CD4-positive, alpha-beta T cell treated with Interleukin-6 at 100 ng/mL for 8 hours (primary cell): ENCODE results near the gene AKT2.
"Not testable (repeated sequence)": the region's sequence is repeated elsewhere in the genome, so short reads cannot be mapped to it uniquely, and the experiment has no call there.

Experiments used
- DNase-seq: peaks from one replicate; pipeline ENCODE4 v3.0.0-alpha.2; 2020; ENCODE audit warnings: mixed read lengths, low spot score

Gene AKT2

DNA sequence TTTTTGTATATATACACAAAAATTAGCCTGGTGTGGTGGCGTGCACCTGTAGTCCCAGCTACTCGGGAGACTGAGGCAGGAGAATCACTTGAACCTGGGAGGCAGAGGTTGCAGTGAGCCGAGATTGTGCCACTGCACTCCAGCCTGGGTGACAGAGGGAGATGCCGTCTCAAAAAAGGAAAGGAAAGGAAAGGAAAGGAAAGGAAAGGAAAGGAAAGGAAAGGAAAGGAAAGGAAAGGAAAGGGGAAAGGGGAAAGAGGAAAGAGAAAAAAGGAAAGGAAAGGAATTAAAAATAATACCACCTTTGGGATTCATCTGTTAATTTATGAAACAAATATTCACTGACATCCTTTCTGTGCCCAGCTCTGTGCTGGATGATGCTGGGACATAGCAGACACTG lies 66.1 kb downstream of the AKT2 start:
- DNase-seq, result not testable (repeated sequence)

DNA sequence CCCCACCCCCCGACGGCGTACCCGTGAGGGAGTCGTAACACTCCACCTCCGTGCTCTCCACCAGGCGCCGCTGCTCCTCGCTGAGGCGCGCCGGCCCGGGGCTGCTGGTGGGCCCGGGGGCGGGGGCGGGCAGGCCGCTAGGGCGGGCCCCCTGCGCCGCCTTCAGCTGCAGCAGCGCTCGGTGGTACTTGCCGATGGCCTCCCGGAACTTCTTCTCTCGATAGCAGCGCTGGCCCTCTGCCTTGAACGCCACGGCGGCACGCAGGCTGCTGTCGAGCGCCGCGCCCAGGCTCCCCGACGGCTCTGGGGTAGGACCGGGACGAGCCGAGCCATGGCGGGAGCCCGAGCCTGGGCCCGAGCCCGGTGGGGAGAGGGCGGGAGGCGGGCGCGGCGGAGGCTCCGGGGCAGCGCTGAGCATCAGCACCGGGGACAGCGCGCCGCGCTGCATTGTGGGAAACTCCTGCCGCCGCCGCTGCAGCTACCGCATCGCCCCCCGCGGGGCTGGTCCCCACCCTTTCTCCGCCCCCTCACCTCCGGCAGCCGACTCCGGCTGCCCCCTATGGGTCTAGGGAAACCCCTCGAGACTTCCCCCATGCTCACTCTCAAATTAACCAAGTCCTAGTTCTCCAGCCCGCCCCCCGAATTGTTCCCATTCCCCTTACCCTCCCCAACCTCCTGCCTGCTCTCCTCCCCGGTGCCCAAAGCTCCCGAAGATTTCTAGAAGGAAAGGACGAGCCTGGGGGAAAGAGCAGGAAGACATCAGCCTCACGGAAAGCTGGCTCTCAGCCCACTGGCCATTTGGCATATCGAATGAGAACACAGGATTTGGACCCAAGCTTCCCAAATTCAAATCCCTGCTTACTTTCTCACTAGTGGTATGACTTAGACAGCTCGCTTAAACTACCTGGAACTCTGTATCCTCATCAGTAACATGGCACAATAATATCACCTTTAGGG lies 66.9 kb downstream of the AKT2 start, which contains the start of gene TTC9B:
Gene TTC9B (minus strand): TSS at position 451 of the 957 bp plus-strand sequence. CDS start 3 bp downstream, at position 448.
- DNase-seq, result no peak

DNA sequence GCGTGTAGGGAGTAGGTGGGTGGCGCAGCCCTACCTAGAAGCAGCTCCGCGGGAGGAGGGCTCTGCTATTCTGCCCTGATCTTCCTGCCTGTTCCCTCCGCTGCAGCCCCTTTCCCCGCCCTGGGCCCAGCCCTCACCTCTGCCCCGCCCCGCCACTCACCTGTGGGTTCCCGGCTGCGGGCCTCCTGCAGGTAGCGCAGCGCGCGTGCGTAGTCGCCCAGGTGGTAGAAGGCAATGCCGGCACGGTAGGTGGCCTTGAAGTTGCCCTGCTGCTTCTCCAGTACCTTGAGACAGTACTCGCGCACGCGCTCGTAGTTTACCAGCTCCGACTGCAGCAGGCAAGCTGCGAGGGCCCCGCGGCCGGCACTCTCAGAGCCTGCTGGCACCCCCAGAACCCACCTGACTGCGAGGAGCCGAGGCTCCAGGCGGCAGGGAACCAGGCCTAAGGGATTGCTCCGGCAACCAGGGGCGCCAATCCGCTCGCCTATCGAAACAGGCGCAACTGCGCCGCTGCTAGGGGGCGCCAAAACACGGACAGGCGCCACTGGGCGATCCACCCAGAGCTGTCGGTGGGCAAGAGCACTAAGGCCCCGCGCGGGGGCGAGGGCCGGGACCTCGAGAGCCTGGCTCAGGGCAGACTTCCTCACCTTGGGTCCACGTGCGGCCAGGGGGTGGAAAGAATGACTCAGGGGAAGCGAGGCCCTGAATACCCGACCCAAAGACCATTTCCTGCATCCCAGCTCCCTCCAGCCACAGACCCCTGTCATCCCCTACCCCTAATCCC lies 67.9 kb downstream of the AKT2 start:
- no peak for DNase-seq

DNA sequence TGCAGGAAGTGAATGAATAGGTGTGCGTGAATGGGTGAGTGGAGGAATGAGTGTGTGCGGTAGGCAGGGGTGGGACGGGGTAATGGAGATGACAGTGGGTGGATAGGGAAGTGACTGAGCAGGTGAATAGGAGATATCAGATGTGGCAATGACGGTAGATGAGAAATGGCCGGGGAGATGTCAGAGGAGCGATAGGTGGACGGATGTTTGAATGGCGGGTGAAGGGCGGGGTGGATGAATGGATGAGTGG lies 68.4 kb downstream of the AKT2 start:
- DNase-seq, result no peak

DNA sequence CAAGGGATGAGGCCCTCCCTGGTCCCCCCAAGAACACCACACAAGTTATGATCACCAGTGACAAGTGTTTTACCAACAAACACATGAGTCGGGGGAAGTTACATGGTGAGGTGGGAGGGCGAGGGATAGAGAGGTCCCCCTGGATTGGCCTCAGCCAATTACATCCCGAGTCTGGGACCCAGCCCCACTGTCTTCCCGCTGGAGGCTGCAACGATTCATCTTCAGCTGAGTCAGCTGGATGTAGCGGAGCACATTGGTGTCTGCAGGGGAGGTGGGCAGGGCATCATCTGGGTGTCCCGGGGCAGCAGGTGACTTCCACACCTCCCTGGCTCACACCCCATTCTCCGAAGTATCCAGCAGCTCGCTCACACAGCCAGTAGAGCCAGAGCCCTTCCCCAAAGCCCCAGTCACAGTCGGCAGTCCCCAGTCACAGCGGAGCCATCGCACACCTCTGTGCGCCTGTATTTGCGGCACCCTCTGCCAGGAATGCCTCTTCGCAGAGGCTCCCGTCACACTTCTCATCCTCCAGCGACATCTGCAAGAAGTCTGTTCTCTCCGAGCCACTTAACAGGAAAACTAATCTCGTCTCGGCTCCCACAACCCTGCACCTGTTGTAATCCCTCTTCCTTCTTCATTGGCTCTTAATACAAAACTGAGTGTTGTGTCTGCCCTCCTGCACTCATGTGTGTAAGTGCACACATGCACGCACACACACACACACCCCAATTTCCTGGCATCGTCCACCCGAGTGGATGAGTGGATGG lies 69.0 kb downstream of the AKT2 start:
- no peak for DNase-seq

DNA sequence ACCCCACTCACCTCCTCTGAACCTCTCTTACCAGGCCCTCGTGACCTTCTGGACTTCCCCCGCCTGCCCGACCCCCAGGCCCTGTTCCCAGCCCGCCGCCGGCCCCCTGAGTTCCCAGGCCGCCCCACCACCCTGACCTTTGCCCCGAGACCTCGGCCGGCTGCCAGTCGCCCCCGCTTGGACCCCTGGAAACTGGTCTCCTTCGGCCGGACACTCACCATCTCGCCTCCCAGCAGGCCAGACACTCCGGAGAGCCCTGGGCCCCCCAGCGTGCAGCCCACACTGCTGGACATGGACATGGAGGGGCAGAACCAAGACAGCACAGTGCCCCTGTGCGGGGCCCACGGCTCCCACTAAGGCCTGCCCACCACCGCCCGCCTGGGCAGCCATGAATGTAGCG lies 70.2 kb downstream of the AKT2 start:
- no peak for DNase-seq

DNA sequence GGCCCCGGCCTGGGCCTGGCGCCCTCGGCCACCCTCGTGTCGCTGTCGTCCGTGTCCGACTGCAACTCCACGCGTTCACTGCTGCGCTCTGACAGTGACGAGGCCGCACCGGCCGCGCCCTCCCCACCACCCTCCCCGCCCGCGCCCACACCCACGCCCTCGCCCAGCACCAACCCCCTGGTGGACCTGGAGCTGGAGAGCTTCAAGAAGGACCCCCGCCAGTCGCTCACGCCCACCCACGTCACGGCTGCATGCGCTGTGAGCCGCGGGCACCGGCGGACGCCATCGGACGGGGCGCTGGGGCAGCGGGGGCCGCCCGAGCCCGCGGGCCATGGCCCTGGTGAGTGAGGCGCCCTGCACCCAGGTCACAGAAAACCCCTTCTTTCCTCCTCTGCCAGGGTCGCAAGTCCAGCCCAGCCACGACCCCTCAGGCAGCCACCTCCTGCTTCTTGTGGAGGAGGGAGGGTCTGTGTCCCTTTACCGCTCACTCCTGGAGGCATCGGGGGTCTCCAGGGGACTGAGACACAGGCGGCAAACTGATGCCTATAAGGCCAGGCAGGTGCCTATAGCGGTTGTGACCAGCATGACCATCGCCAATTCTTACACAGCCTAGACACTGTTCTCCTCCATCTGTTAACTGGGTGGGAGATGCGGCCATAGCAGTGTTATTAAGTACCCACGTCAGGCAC lies 71.1 kb downstream of the AKT2 start:
- no peak for DNase-seq

DNA sequence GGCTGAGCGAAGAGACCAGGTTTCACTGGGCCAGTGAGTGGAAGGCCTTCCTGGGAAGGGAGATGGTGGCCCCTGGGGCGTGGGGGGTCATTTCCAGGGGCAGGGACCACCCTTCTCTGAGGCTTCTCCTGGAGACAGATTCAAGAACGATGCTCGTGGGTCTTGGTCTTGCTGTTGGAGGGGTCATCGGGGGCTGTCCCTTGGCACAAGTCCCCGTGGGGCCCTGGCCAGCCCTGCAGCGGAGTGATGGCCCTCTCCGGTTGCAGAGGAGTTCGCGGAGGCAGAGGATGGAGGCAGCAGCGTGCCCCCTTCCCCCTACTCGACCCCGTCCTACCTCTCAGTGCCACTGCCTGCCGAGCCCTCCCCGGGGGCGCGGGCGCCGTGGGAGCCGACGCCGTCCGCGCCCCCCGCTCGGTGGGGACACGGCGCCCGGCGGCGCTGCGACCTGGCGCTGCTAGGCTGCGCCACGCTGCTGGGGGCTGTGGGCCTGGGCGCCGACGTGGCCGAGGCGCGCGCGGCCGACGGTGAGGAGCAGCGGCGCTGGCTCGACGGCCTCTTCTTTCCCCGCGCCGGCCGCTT lies 71.8 kb downstream of the AKT2 start:
- no peak for DNase-seq

DNA sequence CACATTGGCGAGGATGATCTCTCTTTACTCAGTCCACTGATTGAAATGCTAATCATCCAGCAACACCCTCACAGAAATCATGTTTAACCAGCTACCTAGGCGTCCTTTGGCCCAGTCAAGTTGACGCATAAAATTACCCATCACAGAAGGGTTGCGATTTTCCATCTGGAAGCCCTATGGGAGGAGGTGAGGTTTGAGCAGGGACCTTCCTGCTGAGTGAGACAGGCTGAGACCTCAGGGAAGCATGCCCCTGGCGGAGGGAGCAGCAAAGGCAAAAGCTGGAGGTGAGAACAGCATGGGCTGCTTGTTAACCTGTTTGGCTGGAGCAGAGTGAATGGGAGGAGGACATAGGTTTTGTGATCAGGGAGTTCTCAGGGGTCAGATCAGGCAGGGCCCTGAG lies 74.3 kb downstream of the AKT2 start:
- no peak for DNase-seq

DNA sequence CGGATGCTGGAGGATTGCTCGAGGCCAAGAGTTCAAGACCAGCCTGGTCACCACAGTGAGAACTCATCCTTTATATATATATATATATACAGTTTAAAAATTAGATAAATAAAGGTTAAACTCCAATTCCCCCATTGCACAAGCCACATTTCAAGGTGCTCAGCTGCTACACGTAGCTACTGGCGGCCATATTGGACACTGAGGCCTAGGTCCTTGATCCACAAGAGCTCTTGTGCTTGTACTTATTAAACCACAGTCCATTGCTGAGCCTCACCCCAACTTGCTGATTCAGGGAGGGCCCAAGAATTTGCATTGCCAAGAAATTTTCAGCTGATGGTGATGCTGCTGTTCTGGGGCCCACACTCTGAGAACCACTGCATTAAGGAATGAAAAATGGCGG lies 76.5 kb downstream of the AKT2 start:
- no peak for DNase-seq

DNA sequence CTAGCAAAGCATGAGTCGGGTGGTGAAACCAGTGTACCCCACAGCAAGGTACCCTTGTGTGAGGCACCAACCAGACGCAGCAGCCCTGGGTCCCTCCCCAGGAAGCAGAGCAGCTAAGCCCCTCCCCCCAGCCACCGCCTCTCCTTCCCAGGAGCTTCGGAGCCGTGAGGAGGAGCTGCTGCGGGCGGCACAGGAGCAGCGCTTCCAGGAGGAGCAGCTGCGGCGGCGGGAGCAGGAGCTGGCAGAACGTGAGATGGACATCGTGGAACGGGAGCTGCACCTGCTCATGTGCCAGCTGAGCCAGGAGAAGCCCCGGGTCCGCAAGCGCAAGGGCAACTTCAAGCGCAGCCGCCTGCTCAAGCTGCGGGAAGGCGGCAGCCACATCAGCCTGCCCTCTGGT lies 79.4 kb downstream of the AKT2 start:
- no peak for DNase-seq

DNA sequence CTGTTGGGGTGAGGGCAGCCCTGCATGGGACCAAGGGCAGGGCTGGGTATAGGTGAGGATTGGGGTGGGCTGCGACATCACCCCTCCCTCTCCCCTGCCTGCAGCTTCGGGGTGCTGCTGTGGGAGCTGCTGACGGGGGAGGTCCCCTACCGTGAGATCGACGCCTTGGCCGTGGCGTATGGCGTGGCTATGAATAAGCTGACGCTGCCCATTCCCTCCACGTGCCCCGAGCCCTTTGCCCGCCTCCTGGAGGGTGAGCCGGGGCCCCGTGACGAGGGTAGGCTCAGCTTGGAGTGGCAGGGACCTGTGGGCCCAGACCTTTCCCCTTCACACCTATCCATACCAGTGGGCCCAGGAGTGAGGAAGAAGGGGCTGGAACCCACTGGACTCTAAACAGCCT lies 80.8 kb downstream of the AKT2 start:
- DNase-seq, result no peak

DNA sequence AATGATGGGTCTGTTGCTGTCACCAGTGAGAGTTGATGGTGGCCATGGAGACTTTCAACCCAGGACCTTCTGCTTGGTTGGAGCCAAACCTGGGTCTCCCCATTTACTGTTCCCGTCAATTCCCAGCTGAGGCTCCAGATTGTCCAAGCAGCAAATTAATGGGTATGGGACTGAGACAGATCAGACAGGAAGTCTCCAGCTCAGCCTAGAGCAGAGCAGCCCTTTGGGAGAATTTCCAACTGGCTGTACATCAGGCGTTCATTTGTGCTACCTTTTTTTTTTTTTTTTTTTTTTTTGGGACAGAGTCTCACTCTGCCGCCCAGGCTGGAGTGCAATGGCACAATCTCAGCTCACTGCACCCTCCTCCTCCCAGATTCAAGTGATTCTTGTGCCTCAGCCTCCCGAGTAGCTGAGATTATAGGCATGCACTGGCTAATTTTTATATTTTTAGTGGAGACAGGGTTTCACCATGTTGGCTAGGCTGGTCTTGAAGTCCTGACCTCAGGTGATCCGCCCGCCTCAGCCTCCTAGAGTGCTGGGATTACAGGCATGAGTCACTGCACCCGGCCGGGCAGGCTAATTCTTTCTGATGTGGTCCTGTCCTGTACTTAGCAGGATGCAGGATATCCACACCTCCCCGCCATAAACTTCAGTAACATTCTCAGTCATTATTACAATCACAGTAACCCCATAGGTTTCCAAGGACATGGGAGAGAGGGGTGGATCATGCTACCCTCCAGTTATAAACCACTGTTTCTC lies 84.6 kb downstream of the AKT2 start:
- no peak for DNase-seq

DNA sequence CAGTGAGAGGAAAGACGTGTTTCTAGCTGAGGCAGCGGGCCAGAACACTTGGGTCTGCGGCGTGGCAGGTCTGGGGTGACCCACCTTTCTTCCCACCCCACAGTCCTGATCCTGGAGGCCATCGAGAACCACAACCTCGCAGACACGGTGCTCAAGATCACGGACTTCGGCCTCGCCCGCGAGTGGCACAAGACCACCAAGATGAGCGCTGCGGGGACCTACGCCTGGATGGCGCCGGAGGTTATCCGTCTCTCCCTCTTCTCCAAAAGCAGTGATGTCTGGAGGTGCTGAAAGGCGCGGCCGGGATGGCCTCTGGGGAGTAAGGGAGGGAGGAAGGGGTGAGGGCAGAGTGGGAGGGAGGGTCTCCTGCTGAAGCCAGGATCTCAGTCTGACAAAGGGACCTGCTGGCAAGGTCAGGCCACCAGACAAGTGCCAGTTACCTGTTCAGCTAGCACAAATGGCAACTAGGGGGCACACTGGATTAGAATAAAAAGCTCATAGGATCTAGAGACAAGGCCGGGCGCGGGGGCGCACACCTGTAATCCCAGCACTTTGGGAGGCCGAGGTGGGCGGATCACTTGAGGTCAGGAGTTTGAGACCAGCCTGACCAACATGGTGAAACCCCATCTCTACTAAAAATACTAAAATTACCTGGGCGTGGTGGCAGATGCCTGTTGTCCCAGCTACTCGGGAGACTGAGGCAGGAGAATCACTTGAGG lies 86.7 kb downstream of the AKT2 start:
- no peak for DNase-seq

DNA sequence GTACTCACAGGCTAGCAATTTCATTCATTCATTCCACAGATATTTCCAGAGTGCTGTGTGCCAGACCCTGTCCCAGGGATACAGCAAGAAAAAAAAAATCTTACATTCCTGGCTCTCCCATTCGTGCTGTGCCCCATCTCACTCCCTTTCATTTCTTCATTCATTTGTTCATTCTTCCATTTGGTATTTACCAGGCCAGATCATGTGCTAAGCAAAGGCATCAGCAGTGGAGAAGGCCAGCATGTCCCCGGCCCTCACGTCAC lies 91.6 kb downstream of the AKT2 start:
- DNase-seq, result no peak

DNA sequence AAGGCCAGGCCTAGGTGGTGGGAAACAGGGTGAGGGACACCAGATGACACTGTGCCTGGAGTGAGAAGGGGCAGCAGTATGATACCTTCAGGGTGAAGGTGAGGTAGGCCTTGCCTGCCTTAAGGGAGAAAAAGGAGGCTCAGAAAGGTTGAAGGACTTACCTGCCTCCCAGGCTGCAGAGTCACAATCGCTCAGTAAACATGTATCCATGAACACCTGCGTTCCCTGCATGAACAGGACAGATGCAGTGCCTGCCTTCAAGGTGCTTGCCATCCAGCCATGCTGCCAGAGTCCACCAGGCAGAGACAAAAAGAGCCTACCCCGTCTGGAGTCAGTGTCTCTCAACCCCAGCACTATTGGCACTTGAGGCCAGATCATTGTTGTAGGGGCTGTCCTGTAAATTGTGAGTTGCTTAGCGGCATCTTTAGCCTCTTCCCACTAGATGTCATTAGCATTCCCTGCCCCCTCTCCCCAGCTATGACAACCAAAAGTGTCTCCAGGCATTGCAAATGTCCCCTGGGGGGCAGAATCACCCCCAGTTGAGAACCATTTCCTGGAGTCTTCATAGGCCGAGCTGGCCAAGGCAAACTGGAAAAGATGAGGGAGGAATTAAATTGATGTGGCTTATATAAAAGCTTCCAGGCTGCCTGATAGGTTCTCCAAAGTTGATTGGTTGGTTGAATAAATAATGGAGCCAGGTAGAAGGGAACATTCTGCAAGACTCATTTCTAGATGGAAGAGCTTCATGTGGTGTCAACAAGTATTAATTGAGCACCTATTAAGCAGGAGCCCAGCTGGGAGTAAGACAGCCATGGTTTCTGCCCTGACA lies 92.2 kb downstream of the AKT2 start:
- no peak for DNase-seq

DNA sequence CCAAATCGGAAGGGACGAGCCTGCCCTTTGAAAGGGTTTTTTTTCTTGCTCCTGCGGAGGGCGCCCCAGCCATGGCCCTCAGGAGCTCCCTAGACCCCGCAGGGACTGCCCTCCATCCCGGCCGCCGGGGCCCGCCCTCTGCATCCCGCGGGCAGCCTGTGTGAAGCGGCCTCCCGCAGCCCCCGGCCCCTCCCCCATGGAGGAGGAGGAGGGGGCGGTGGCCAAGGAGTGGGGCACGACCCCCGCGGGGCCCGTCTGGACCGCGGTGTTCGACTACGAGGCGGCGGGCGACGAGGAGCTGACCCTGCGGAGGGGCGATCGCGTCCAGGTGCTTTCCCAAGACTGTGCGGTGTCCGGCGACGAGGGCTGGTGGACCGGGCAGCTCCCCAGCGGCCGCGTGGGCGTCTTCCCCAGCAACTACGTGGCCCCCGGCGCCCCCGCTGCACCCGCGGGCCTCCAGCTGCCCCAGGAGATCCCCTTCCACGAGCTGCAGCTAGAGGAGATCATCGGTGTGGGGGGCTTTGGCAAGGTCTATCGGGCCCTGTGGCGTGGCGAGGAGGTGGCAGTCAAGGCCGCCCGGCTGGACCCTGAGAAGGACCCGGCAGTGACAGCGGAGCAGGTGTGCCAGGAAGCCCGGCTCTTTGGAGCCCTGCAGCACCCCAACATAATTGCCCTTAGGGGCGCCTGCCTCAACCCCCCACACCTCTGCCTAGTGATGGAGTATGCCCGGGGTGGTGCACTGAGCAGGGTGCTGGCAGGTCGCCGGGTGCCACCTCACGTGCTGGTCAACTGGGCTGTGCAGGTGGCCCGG lies 93.1 kb downstream of the AKT2 start:
- DNase-seq, result no peak

DNA sequence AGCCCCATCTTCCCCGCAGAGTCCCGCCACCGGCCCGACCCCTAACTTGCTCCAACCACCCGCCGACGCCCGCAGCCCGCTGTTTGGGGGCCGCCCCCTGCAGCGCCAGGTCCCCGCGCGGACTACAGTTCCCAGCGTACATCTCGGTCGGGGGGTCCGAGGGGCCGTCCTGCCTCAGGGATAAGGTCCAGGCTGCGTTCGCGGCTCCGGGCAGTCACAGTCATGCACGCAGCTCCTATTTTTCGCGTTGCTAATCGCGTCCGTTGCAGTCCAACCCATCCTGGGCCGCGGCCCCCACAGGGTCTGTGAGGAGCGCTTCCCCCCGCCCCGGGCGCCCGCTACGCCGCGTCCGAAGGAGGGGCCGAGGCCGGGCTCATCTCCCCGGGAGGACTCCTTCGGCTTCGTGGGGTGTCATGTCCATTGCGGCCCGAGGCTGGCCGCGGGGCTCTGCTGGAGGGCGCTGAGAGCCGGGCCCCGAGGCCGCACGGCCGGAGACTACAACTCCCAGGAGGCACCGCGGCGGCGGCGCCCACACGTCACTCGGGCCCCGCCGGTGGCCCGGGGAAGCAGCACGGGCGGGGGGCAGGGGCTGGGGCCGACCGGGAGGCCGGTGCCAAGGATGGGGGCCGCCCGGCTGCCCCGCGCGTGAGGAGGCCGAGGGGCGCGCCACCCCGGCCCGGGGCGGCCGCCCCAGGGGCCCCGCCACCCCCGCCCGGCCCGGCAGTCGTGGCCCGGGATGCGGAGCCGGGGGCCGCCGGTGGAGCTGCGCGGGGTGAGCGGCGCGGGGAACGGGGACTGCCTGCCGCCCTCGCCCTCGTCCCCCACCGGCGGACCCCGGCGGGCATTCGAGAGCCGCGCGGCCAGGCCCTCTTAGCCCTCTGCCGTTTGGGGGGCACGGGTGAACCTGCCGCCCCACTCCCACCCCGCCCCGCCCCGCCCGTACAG lies 94.0 kb downstream of the AKT2 start, which contains the start of gene MAP3K10:
Gene MAP3K10 (plus strand): TSS at position 536 of the 945 bp plus-strand sequence. CDS start 606 bp downstream, outside the sequence.
- peak; percentile 66 for DNase-seq
